ENCODE results near the gene OR2D2.
"Not testable (repeated sequence)": the region's sequence is repeated elsewhere in the genome, so short reads cannot be mapped to it uniquely, and the experiment has no call there.

Gene OR2D2

DNA sequence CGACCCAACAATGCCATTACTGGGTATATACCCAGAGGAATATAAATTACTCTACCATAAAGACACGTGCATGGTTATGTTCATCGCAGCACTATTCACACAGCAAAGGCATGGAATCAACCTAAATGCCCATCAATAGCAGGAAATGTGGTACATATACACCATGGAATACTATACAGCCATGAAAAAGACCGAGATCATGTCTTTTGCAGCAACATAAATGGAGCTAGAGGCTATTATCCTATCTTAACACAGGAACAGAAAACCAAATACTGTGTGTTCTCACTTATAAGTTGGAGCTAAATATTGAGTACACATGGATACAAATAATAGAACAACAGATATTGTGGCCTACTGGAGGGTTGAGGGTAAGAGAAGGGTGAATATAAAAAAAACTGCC lies 3.5 kb downstream of the OR2D2 start:
- no peaks in the 10 kb centered on the region for H3K9me2 ChIP-seq (replicated peaks; ENCODE audit: control insufficient read depth, low read length)
- H4K20me1 ChIP-seq (ENCODE audit: control insufficient read depth, insufficient read depth, low read depth, low read length) = no peaks in the 10 kb centered on the region
- H3K4me3 ChIP-seq (ENCODE audit: low read length) = no peak overlapping the region
- H3F3A ChIP-seq (ENCODE audit: control insufficient read depth, insufficient read depth) = no peaks in the 10 kb centered on the region
- no peaks in the 10 kb centered on the region for H3K9me3 ChIP-seq (ENCODE audit: control insufficient read depth, insufficient read depth, low read length)
- peaks cover 13% of the 10 kb centered on the region for H3K27me3 ChIP-seq (ENCODE audit: control insufficient read depth, low read length)
- no peaks in the 10 kb centered on the region for H3K36me3 ChIP-seq (ENCODE audit: control insufficient read depth, low read length)
- H3K4me1 ChIP-seq (ENCODE audit: control insufficient read depth, low read length) = no peaks in the 10 kb centered on the region
- no peak overlapping the region for H3K4me2 ChIP-seq (ENCODE audit: low read length)
- TF ChIP-seq EZH2phosphoT487 (IDR thresholded peaks at IDR 0.05; ENCODE audit: borderline replicate concordance, low read length) = no peak
- TF ChIP-seq, protein P1, sequence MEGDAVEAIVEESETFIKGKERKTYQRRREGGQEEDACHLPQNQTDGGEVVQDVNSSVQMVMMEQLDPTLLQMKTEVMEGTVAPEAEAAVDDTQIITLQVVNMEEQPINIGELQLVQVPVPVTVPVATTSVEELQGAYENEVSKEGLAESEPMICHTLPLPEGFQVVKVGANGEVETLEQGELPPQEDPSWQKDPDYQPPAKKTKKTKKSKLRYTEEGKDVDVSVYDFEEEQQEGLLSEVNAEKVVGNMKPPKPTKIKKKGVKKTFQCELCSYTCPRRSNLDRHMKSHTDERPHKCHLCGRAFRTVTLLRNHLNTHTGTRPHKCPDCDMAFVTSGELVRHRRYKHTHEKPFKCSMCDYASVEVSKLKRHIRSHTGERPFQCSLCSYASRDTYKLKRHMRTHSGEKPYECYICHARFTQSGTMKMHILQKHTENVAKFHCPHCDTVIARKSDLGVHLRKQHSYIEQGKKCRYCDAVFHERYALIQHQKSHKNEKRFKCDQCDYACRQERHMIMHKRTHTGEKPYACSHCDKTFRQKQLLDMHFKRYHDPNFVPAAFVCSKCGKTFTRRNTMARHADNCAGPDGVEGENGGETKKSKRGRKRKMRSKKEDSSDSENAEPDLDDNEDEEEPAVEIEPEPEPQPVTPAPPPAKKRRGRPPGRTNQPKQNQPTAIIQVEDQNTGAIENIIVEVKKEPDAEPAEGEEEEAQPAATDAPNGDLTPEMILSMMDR (IDR thresholded peaks at IDR 0.05; ENCODE audit: low read depth, low read length, poor library complexity, severe bottlenecking) = no peak
- no peaks in the 10 kb centered on the region for H3K79me2 ChIP-seq (ENCODE audit: control insufficient read depth, low read length)
- no peak overlapping the region for H3K27ac ChIP-seq (ENCODE audit: low read depth, low read length)

DNA sequence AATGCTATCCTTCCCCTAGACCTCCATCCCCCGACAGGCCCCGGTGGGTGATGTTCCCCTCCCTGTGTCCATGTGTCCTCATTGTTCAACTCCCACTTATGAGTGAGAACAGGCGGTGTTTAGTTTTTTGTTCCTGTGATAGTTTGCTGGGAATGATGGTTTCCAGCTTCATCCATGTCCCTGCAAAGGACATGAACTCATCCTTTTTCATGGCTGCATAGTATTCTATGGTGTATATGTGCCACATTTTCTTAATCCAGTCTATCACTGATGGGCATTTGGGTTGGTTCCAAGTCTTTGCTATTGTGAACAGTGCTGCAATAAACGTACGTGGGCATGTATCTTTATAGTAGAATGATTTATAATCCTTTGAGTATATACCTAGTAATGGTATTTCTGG lies 4.6 kb downstream of the OR2D2 start:
- not testable (repeated sequence) for H3K4me3 ChIP-seq (ENCODE audit: low read length); H3F3A ChIP-seq (ENCODE audit: control insufficient read depth, insufficient read depth); H3K79me2 ChIP-seq (ENCODE audit: control insufficient read depth, low read length); H3K4me1 ChIP-seq (ENCODE audit: control insufficient read depth, low read length); H3K4me2 ChIP-seq (ENCODE audit: low read length); H3K9me2 ChIP-seq (replicated peaks; ENCODE audit: control insufficient read depth, low read length); H3K27ac ChIP-seq (ENCODE audit: low read depth, low read length); H3K9me3 ChIP-seq (ENCODE audit: control insufficient read depth, insufficient read depth, low read length); H3K36me3 ChIP-seq (ENCODE audit: control insufficient read depth, low read length); H4K20me1 ChIP-seq (ENCODE audit: control insufficient read depth, insufficient read depth, low read depth, low read length)
- H3K27me3 ChIP-seq (ENCODE audit: control insufficient read depth, low read length) = peaks cover 16% of the 10 kb centered on the region

GRCh38 chr11:6882751-6883150 lies 9.5 kb downstream of the OR2D2 start:
- no peaks in the 10 kb centered on the region for H3K79me2 ChIP-seq (ENCODE audit: control insufficient read depth, low read length)
- H3F3A ChIP-seq (ENCODE audit: control insufficient read depth, insufficient read depth) = no peaks in the 10 kb centered on the region
- H3K27ac ChIP-seq (ENCODE audit: low read depth, low read length) = no peak overlapping the region
- H3K4me2 ChIP-seq (ENCODE audit: low read length) = no peak overlapping the region
- no peaks in the 10 kb centered on the region for H4K20me1 ChIP-seq (ENCODE audit: control insufficient read depth, insufficient read depth, low read depth, low read length)
- no peaks in the 10 kb centered on the region for H3K9me3 ChIP-seq (ENCODE audit: control insufficient read depth, insufficient read depth, low read length)
- H3K4me3 ChIP-seq (ENCODE audit: low read length) = no peak overlapping the region
- no peaks in the 10 kb centered on the region for H3K4me1 ChIP-seq (ENCODE audit: control insufficient read depth, low read length)
- TF ChIP-seq, protein P1 (IDR thresholded peaks at IDR 0.05; ENCODE audit: low read depth, low read length, poor library complexity, severe bottlenecking) = no peak
- TF ChIP-seq EZH2phosphoT487 (IDR thresholded peaks at IDR 0.05; ENCODE audit: borderline replicate concordance, low read length) = no peak
- H3K27me3 ChIP-seq (ENCODE audit: control insufficient read depth, low read length) = peaks cover 16% of the 10 kb centered on the region
- no peaks in the 10 kb centered on the region for H3K9me2 ChIP-seq (replicated peaks; ENCODE audit: control insufficient read depth, low read length)
- no peaks in the 10 kb centered on the region for H3K36me3 ChIP-seq (ENCODE audit: control insufficient read depth, low read length)

- Histone ChIP-seq H3K36me3 (ENCODE audit: control insufficient read depth, low read length) (no peaks in the 10 kb centered on the region), H3K4me2 (ENCODE audit: low read length) (no peak overlapping the region), H3K9me2 (replicated peaks; ENCODE audit: control insufficient read depth, low read length) (no peaks in the 10 kb centered on the region; the same call in 1 of the 2 replicates), H3K27ac (ENCODE audit: low read depth, low read length) (no peak overlapping the region), H3K9me3 (ENCODE audit: control insufficient read depth, insufficient read depth, low read length) (0 out of 2 replicates have a peak, but pooled peaks cover 3% of the 10 kb centered on the region), H3K79me2 (ENCODE audit: control insufficient read depth, low read length) (no peaks in the 10 kb centered on the region), H3K4me3 (ENCODE audit: low read length) (no peak overlapping the region), H3K4me1 (ENCODE audit: control insufficient read depth, low read length) (no peaks in the 10 kb centered on the region), H3F3A (ENCODE audit: control insufficient read depth, insufficient read depth) (no peaks in the 10 kb centered on the region), H4K20me1 (ENCODE audit: control insufficient read depth, insufficient read depth, low read depth, low read length) (no peaks in the 10 kb centered on the region), H3K27me3 (ENCODE audit: control insufficient read depth, low read length) (no peaks in the 10 kb centered on the region)
- no peak for TF ChIP-seq EZH2phosphoT487 (IDR thresholded peaks at IDR 0.05; ENCODE audit: borderline replicate concordance, low read length)
- TF ChIP-seq, protein P1 (IDR thresholded peaks at IDR 0.05; ENCODE audit: low read depth, low read length, poor library complexity, severe bottlenecking) = no peak
Measured at GRCh38 chr11:6876914-6877313, 15.4 kb downstream of the OR2D2 start.
